ENCODE data around the gene HOATZ.

DNA sequence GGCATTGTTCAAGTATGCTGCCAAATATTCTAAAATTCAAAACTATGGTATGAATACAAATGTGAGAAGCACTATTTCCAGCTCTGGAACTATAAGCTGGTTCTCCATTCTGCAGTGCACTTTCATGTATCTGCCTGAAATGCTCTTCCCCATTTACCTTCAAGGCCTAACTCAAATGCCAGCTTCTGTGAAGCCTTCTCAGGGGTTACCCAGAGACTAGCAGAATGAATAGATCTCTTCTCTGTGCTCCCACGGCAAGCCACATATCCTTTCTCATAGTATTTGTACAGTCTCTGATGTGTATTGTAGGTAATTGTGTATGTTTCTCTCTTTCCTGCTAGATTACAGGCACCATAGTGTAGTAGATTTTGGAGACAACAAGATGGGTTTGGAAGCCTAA lies 4.1 kb downstream of the HOATZ start:
- TF ChIP-seq FOXA1 (IDR thresholded peaks at IDR 0.05) (no peak), CTBP1 (IDR thresholded peaks at IDR 0.05; ENCODE audit: borderline replicate concordance) (no peak), NFRKB (IDR thresholded peaks at IDR 0.05) (no peak), BHLHE40 (IDR thresholded peaks at IDR 0.05; ENCODE audit: borderline replicate concordance) (no peak), FOXM1 (IDR thresholded peaks at IDR 0.05; ENCODE audit: borderline replicate concordance) (no peak), SP1 (IDR thresholded peaks at IDR 0.05) (no peak), ELF4 (IDR thresholded peaks at IDR 0.05) (no peak), FOXK2 (IDR thresholded peaks at IDR 0.05) (no peak), ZNF384 (IDR thresholded peaks at IDR 0.05) (no peak), HDGF (IDR thresholded peaks at IDR 0.05; ENCODE audit: borderline replicate concordance) (no peak), SUZ12 (IDR thresholded peaks at IDR 0.05) (no peak), L3MBTL2 (conservative IDR thresholded peaks at IDR 0.05) (no peak)

All from HEK293T (cell line).